Embryonic facial prominence (tissue), 1 donor: Measurements from ENCODE around the gene HP1BP3.
"Not testable (repeated sequence)": the region's sequence is repeated elsewhere in the genome, so short reads cannot be mapped to it uniquely, and the experiment has no call there.

Experiments used
- DNase-seq: peaks from one replicate; pipeline ENCODE4 v3.0.0-alpha.2; 2016; ENCODE audit errors: extremely low spot score

The HP1BP3 gene

GRCh38 chr1:20727746-20728316 lies 59.3 kb downstream of the HP1BP3 start:
- no peak for DNase-seq

GRCh38 chr1:20726932-20727745 lies 60.0 kb downstream of the HP1BP3 start:
- DNase-seq = no peak

- DNase-seq = no peak
Observed at GRCh38 chr1:20726118-20726911, 60.8 kb downstream of the HP1BP3 start.

- no peak for DNase-seq
Observed at GRCh38 chr1:20725189-20726117, 61.7 kb downstream of the HP1BP3 start.

- DNase-seq = no peak
Observed at GRCh38 chr1:20724364-20725188, 62.5 kb downstream of the HP1BP3 start.

GRCh38 chr1:20723537-20724363 lies 63.4 kb downstream of the HP1BP3 start:
- DNase-seq = no peak

DNA sequence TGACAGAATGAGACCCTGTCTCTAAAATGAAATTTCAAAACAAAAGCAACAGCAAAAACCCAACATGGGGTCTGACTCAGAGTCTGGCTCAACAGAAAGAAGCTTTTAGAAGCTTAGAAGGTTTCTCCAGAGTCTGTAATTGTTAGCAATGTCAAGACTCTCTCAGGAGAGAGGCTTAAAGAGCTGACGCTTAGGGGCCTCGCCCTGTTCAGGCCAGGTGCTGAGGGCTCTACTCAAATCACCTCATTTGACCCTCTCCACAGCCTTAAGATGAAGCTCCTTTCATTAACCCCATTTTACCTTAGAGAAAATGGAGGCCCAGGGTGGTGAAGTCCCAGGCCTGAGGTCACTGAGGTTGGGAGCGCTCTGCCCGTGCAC lies 64.0 kb downstream of the HP1BP3 start:
- DNase-seq = no peak

- DNase-seq = no peak
Observed at GRCh38 chr1:20721117-20722061, 65.7 kb downstream of the HP1BP3 start.

DNA sequence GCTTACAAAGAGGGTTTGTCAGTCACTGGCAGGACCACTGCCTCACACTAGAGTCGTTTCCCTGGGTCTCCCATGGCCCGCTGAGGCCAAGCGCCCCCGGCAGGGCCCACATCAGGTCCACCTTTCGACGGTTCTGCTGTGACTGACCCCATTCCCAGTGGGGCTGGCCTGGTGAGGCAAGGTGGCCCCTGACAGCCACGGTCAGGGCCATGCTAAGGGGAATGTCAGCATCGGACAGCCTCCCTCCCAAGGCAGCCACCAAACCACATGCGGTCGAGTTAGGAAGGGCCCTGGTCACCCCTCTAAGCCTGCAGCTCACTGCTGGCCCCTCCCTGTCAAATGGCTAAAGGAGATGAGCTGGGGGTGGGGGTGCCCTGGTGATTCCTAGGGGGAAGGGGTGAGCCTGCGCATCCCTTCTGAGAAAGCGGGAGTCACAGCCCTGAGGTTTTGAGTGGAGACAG lies 66.4 kb downstream of the HP1BP3 start:
- DNase-seq = no peak

DNA sequence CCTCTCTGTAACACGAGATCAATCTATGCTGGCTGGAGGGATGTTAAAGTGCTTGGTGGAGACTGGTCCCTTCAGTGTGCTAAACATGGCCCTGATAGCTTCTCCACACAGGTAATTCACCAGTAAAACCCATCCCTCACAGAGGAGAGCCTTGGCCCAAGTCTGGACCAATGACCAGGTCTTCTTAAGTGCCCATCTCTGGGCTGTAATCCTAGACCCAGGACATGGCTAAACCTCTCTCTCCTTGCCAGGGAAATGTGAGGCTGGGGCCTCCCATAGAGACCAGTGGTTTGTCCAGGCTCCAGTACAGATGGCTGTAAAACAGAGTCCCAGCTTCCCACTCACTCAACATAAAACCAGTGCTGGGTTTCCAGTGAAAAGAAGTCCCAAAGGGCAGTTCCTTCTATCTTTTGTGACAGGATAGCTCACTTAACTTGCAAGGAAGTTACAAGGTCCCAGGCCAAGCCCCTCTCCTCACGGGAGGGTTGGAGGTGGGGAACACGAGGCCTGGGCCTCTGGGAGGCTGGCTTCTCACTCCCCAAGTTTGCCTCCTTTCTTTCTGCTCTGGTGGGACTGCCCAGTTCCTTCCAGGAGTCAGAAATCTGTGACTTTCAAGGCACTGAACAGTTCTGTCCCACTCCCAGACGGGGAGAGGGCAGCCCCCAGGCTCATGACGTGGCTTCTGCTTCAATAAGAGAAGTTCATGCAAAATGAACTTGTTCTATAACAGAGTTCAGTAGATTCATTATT lies 67.1 kb downstream of the HP1BP3 start:
- DNase-seq = no peak

- no peak for DNase-seq
Observed at GRCh38 chr1:20719261-20719660, 67.8 kb downstream of the HP1BP3 start.

DNA sequence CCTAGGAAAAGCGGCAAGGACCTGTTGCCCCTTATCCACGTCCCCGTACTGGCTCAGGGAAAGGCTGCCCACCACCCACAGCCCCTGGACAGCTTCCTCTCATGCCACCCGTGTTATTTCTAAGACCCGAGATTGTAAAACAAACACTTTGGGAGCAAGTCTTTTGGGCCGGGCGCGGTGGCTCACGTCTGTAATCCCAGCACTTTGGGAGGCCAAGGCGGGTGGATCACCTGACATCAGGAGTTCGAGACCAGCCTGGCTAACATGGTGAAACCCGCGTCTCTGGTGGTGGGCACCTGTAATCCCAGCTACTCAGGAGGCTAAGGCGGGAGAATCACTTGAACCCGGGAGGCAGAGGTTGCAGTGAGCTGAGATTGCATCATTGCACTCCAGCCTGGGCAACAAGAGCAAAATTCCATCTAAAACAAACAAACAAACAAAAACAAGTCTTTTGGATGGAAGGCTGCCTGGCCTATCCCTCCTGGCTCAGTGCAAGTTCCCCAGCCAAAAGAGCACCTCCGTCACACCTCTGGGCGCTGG lies 68.7 kb downstream of the HP1BP3 start:
- DNase-seq = not testable (repeated sequence)

DNA sequence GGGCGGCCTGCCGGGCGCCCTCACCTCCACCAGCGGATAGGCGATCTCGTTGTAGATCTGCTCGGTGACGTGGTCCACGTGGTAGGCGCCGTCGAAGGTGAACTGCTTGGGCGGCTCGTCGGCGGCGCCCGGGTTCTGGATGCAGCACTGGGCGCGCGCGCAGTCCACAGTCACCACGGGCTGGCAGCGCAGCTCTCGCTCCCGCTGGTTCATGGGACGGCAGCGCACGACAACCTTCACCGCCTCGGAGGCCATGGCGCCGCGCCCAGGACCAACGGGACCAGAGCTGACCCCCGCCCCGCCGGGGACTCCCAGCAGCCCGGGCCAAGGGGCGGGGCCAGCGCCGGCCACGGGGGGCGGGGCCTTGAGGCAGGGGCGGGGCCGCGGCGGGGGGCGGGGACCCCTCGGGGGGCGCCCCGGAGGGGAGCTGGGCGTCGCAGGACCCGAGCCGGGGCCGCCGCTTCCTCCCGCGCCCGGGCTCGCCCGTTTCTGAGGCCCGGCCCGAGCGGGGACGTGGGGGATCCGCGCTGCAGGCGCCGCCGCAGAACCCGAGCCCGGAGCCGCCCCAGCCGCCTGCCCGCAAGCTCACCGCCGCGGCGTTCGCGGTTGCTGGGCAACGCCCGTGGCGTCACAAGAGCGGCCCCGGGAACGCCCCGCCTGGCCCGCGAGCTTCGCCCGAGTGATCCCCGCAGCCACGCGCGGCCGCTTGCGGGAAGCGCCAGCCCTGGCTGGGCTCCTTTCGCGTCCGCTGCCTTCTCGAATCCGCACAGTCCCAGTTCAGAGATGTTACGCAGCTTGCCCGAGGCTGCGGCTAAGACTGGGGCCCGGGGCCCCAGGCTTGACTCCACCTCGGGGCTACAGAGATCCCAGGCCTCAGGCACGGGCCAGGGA lies 69.4 kb downstream of the HP1BP3 start, which contains the start of gene KIF17:
Gene KIF17 (minus strand): TSS at position 556 of the 891 bp plus-strand sequence. CDS start 301 bp downstream, at position 255.
- DNase-seq = peak; percentile 27

- DNase-seq = no peak
Observed at GRCh38 chr1:20716232-20716631, 70.9 kb downstream of the HP1BP3 start.

DNA sequence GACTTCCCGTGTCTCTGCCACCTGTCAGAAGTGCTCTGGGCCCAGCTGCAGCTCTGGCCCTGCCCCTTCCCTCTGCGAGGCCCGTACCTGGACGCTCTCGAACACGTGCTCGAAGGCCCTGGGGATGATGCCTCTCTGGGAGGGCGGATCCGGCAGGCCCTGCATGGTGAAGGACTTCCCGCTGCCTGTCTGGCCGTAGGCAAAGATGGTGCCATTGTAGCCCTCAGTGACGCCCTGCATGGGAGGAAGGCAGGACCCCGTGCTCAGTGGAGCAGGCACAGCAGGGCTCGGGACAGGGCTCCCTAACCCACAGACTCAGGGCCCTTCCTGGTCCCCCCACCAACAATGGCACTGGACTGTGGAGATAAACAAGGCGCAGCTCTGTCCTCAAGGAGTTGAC lies 71.7 kb downstream of the HP1BP3 start:
- DNase-seq = no peak

GRCh38 chr1:20713440-20713839 lies 73.7 kb downstream of the HP1BP3 start:
- DNase-seq = no peak
